Activated CD4-positive, alpha-beta memory T cell treated with anti-CD3 and anti-CD28 coated beads for 36 hours (primary cell): ENCODE data around the gene TMPRSS7. TPM values are rescaled to one million over a fixed set of nuclear protein-coding genes. Genes with fewer than 3 reads are reported as not detected.
"Not testable (repeated sequence)": the region's sequence is repeated elsewhere in the genome, so short reads cannot be mapped to it uniquely, and the experiment has no call there.

Source experiments
- CTCF ChIA-PET: fragments of 350-600 bp; sonication (Branson Sonifier 250); formaldehyde crosslinking; loops from one replicate; lab custom pipeline; 2021; ENCODE audit warnings: antibody characterized with exemption, inconsistent platforms; lab: Charles Lee
- POLR2A ChIA-PET: fragments of 350-600 bp; sonication (Branson Sonifier 250); formaldehyde crosslinking; loops from one replicate; lab custom pipeline; 2021; ENCODE audit warnings: antibody characterized with exemption; lab: Charles Lee
- DNase-seq: peaks from one replicate; pipeline ENCODE4 v3.0.0-alpha.2; 2020
- H3K27ac Mint-ChIP-seq: one replicate; pipeline ENCODE4 v1.8.0; 2021; ENCODE audit warnings: mixed read lengths
- H3K27me3 Mint-ChIP-seq: one replicate; pipeline ENCODE4 v1.8.0; 2021; ENCODE audit warnings: mixed read lengths
- H3K36me3 Mint-ChIP-seq: one replicate; pipeline ENCODE4 v1.8.0; 2021; ENCODE audit warnings: mixed read lengths
- H3K4me1 Mint-ChIP-seq: one replicate; pipeline ENCODE4 v1.8.0; 2021; ENCODE audit warnings: low read depth, mixed read lengths
- H3K4me3 Mint-ChIP-seq: one replicate; pipeline ENCODE4 v1.8.0; 2021; ENCODE audit warnings: mild to moderate bottlenecking, mixed read lengths
- H3K9me3 Mint-ChIP-seq: one replicate; pipeline ENCODE4 v1.8.0; 2021; ENCODE audit warnings: mixed read lengths
- intact Hi-C: fragments of 100-400 bp; cut with micrococcal nuclease; formaldehyde crosslinking; loops from one replicate; pipeline ENCODE4 v1.15.1; 2023
- total RNA-seq, 2 experiments: library from RNA; stranded (reverse); gene quantifications; one replicate each; pipeline ENCODE4 v1.2.3, GENCODE V29; 2021

The TMPRSS7 gene
- total RNA-seq, 2 experiments from 2014 or later: not detected

DNA sequence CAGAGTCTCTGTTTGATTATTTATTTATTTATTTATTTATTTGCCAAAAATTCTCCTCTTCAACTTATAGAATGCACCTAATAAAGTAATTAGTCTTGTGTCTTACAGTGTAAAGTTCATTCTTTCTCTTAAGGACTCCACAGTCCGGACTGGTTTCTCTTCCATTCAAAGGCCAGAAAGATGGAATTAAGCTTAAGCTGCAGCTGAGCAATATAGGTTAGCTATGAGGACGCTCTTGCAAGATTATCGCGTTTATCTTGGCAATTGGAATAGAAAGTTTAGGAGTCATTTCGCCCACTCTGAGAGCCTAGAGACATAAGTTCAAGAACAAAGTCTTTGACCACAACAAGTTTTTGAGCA, 20.8 kb upstream of the TMPRSS7 start:
- ChIA-PET CTCF (interaction anchor here (0.6 to 7.3 kb wide), 42 partner anchors 9 to 1218 kb away, joined by 3 to 395 read pairs (median 6); partner anchors contain the start of genes ABHD10, PHLDB2 and TAGLN3), POLR2A (interaction anchor here (0.9 to 1.7 kb wide), 3 partner anchors 11 to 35 kb away, joined by 3 to 11 read pairs (median 7); partner anchors contain the start of gene ABHD10)
- H3K27me3 Mint-ChIP-seq: no peaks in the 10 kb centered on the region
- H3K4me3 Mint-ChIP-seq: no peak overlapping the region
- DNase-seq: no peak
- H3K4me1 Mint-ChIP-seq: peaks cover 19% of the 10 kb centered on the region
- intact Hi-C loops: loop anchor here (1.0 kb wide), 5 partner anchors 11 to 296 kb away; partner anchors contain the start of gene ABHD10
- H3K9me3 Mint-ChIP-seq: no peaks in the 10 kb centered on the region
- H3K27ac Mint-ChIP-seq: no peak overlapping the region
- no peaks in the 10 kb centered on the region for H3K36me3 Mint-ChIP-seq

DNA sequence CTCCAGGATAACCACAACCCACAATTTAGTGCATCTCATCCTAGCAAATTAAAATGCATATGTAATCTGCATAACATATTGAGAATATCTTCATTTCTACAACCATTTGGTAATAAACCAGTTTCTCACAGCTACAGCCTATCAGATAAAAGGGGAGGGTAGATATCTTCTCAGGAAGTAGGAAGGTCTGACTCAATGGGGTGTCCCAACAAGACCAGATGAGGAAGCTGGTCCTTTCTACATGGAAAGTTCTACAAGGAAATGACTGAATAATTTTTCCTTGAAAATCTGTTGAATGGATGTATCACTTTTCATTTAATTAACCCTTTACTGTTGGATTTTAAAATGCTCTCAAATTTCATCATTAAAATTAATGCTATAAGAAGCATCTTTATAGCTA, 17.4 kb upstream of the TMPRSS7 start:
- no peaks in the 10 kb centered on the region for H3K27me3 Mint-ChIP-seq
- no peak overlapping the region for H3K4me3 Mint-ChIP-seq
- DNase-seq: no peak
- POLR2A ChIA-PET: no interaction called here
- H3K27ac Mint-ChIP-seq: no peak overlapping the region
- intact Hi-C loops: no loop called here
- CTCF ChIA-PET: interaction anchor here (1.0 to 7.3 kb wide), 4 partner anchors 10 to 300 kb away, joined by 3 to 395 read pairs (median 82); no protein-coding TSS in a partner anchor
- H3K36me3 Mint-ChIP-seq: no peaks in the 10 kb centered on the region
- H3K9me3 Mint-ChIP-seq: no peaks in the 10 kb centered on the region
- H3K4me1 Mint-ChIP-seq: peaks cover 19% of the 10 kb centered on the region

DNA sequence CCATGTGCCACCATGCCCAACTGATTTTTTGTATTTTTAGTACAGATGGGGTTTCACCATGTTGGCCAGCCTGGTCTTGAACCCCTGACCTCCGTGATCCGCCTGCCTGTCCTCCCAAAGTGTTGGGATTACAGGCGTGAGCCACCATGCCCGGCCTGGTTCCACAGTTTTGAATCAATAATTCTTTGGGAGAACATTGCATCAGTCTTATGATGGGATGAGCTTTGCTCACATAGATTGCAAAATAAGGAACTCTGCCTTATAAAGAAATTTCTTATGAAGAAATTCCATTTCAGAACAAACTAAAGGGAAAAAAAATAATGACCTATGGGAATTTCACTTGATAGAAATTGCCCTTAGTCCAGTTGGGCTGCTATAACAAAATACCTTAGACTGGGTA, 15.8 kb upstream of the TMPRSS7 start:
- peaks cover 7% of the 10 kb centered on the region for H3K4me1 Mint-ChIP-seq
- POLR2A ChIA-PET: no interaction called here
- CTCF ChIA-PET: interaction anchor here (0.8 to 1.3 kb wide), 3 partner anchors 25 to 40 kb away, joined by 3 to 6 read pairs (median 4); partner anchors contain the start of gene ABHD10
- no peaks in the 10 kb centered on the region for H3K36me3 Mint-ChIP-seq
- intact Hi-C loops: no loop called here
- H3K27ac Mint-ChIP-seq: no peak overlapping the region
- H3K9me3 Mint-ChIP-seq: no peaks in the 10 kb centered on the region
- H3K4me3 Mint-ChIP-seq: no peak overlapping the region
- no peaks in the 10 kb centered on the region for H3K27me3 Mint-ChIP-seq
- no peak for DNase-seq

DNA sequence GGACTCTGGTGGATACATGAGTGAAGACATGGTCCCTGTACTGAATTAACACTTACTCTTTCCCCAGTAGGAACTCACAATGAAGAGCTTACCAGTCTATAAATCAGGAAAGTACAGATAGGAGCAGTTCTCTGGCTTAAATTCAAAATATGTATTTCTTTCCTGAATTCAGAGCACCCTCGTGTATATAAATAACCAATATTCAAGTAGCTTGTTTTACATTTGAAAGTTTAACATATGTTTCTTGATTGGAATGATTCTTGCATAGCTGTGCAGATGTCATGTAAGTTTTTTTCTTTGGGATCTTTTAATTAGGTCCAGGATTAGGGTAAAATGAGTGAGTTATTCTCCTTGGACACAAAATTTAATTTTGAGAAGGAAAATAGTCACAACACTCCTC, 14.8 kb upstream of the TMPRSS7 start:
- no peak overlapping the region for H3K4me3 Mint-ChIP-seq
- intact Hi-C loops: loop anchor here (2.0 kb wide), 1 partner anchor 23 kb away; no protein-coding TSS in a partner anchor
- H3K4me1 Mint-ChIP-seq: peaks cover 4% of the 10 kb centered on the region
- no peaks in the 10 kb centered on the region for H3K9me3 Mint-ChIP-seq
- no peak overlapping the region for H3K27ac Mint-ChIP-seq
- H3K36me3 Mint-ChIP-seq: no peaks in the 10 kb centered on the region
- POLR2A ChIA-PET: no interaction called here
- CTCF ChIA-PET: no interaction called here
- DNase-seq: no peak
- H3K27me3 Mint-ChIP-seq: no peaks in the 10 kb centered on the region

DNA sequence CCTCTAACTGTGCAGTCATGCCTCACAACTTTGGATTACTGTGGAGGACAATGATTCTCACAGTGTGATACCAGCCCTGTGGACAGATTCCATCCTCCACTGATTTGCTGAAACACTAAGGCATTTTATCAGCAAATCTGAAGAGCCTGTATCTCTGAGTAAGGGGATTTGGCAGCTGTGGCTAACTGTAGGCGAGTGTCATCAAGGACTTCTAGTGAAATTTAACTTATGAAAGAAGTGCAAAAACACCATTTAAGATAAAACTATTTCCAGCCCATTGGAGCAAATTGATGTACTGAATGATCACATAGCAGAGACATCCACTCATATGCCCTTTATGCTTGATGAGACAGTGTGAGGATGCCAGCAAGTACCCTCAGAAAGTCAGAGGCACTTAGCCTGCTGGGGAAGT, 13.9 kb upstream of the TMPRSS7 start:
- CTCF ChIA-PET: no interaction called here
- POLR2A ChIA-PET: interaction anchor here (1.1 kb wide), 1 partner anchor 42 kb away, joined by 3 read pairs; the partner anchor contains the start of gene ABHD10
- Mint-ChIP-seq H3K4me3 (no peak overlapping the region), H3K27me3 (no peaks in the 10 kb centered on the region), H3K36me3 (no peaks in the 10 kb centered on the region), H3K27ac (no peak overlapping the region), H3K9me3 (no peaks in the 10 kb centered on the region), H3K4me1 (peaks cover 4% of the 10 kb centered on the region)
- no peak for DNase-seq
- intact Hi-C loops: loop anchor here (2.0 kb wide), 1 partner anchor 22 kb away; no protein-coding TSS in a partner anchor

DNA sequence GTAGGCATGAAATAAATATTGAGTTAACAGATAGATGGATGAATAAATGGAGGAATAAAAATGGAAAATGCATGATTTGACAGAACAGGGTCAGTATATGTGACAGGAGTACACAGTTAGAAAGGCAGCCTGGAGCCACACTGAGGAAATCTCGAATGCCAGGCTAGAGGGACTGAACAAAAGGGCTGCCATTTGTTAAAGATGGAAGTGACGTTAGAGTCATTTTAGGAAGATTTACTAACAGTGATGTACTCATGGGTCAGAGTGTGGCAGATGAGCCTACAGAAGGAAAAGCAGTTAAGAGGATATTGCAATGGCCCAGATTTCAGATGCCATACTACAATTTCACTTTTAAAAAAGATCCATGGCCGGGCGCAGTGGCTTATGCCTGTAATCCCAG, 7.4 kb upstream of the TMPRSS7 start:
- POLR2A ChIA-PET: no interaction called here
- Mint-ChIP-seq H3K4me1 (no peaks in the 10 kb centered on the region), H3K36me3 (no peaks in the 10 kb centered on the region), H3K4me3 (no peak overlapping the region), H3K27ac (no peak overlapping the region), H3K9me3 (no peaks in the 10 kb centered on the region), H3K27me3 (no peaks in the 10 kb centered on the region)
- DNase-seq: no peak
- intact Hi-C loops: no loop called here
- CTCF ChIA-PET: interaction anchor here (1.2 to 1.5 kb wide), 2 partner anchors 14 to 16 kb away, joined by 4 to 6 read pairs; no protein-coding TSS in a partner anchor

DNA sequence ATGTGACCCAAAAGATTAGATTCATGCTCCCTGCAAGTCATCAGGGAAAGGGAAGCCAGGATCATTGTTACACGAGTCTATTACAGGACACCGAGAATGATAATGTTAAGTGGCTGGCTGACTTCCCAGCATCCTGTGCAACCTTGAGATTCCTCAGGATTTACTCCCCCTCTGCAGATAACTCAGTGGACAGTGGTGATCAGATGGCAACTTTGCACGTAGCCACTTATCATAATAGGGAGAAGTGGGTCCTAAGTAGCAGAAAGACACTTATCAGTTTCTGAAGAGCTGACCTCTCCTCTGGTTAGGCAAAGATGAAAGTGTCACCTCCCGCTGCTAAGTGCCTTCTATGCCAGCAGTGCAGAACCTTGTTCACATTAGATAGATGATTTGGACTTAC, 6.7 kb upstream of the TMPRSS7 start:
- no peak overlapping the region for H3K27ac Mint-ChIP-seq

DNA sequence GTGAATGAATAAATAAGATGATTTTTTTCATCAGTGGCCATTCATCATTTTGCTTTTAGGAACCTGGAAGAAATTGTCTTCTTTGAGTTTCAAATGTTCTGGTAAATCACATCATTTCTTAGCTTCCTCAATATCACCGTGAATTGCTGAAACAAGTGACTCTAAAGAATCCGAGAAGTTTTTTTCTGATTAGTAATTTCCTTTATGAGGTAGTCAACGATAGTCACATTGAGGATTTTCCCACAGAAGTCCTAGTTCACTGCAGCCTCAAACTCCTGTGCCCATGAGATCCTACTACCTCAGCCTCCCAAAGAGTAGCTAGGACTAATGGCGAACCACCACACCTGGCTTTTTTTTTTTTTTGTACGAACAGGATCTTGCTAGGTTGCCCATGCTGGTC, 3.6 kb upstream of the TMPRSS7 start:
- Mint-ChIP-seq H3K27me3 (no peaks in the 10 kb centered on the region), H3K4me1 (no peaks in the 10 kb centered on the region), H3K36me3 (no peaks in the 10 kb centered on the region), H3K4me3 (no peak overlapping the region), H3K9me3 (no peaks in the 10 kb centered on the region), H3K27ac (no peak overlapping the region)
- ChIA-PET POLR2A (no interaction called here), CTCF (interaction anchor here (2.1 kb wide), 1 partner anchor 12 kb away, joined by 10 read pairs; no protein-coding TSS in a partner anchor)
- intact Hi-C loops: no loop called here
- DNase-seq: no peak

More for the DNA sequence above, 6.7 kb upstream of the TMPRSS7 start:
- no peak for DNase-seq
- H3K4me1 Mint-ChIP-seq: no peaks in the 10 kb centered on the region
- no peak overlapping the region for H3K4me3 Mint-ChIP-seq
- intact Hi-C loops: no loop called here
- no peaks in the 10 kb centered on the region for H3K36me3 Mint-ChIP-seq
- no peaks in the 10 kb centered on the region for H3K27me3 Mint-ChIP-seq
- ChIA-PET POLR2A (no interaction called here), CTCF (interaction anchor here (0.8 to 1.5 kb wide), 2 partner anchors 13 to 16 kb away, joined by 3 to 4 read pairs; no protein-coding TSS in a partner anchor)
- no peaks in the 10 kb centered on the region for H3K9me3 Mint-ChIP-seq

DNA sequence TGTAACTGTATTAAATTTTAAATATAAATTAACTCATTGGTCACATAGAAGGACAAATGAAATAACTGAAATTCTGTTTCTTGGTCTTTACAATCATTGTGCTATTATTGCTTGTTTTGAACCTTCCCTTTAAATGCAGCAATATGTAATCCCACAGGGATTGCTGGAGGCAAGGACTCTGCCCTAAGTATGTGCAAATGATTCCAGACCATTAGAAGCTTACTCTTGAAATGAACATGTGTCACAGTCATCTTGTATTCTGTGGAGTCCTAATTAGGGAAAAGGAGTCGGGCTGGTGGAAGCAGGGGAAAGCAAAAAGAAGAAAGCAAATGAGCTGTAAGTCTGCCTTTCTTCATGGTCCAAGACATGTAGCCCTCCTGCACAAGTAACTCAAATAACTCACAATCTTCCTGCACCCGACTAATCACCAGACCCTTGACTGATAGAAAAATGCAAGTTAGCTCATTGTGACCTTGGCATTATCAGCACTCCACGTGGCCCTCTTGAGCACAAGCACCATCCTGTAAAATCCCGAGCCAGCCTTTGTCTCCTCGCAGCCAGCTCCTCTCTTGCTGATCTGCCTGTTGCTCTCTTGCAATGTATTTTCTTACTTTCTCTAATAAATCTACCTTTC, 2.3 kb upstream of the TMPRSS7 start:
- Mint-ChIP-seq H3K4me3 (no peak overlapping the region), H3K36me3 (no peaks in the 10 kb centered on the region), H3K4me1 (no peaks in the 10 kb centered on the region), H3K27ac (no peak overlapping the region), H3K27me3 (no peaks in the 10 kb centered on the region), H3K9me3 (no peaks in the 10 kb centered on the region)
- intact Hi-C loops: no loop called here
- DNase-seq: no peak
- ChIA-PET CTCF (interaction anchor here (2.1 kb wide), 1 partner anchor 11 kb away, joined by 10 read pairs; no protein-coding TSS in a partner anchor), POLR2A (no interaction called here)

DNA sequence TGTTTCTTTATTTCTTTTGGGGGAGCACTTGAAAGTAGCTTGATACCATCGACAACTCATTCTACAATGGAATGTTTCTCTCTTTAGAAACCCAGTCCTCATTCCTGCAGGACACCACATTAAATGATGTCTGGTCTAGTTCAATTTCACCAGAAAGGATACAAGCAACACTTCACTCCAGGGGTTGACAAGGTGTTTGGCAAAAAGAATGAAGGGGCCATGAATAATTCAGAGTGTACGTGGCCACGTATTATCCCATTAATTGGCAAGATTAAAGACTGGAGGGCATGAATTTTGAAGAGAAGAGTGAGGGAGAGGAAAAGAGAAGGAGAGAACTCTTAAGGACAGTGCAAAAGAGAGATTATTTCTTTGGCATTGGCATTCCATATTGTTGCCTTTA, 705 bp downstream of the TMPRSS7 start:
- no peak overlapping the region for H3K27ac Mint-ChIP-seq
- ChIA-PET CTCF (interaction anchor here (1.0 to 2.0 kb wide), 3 partner anchors 8 to 46 kb away, joined by 4 to 6 read pairs (median 6); no protein-coding TSS in a partner anchor), POLR2A (no interaction called here)
- no peaks in the 10 kb centered on the region for H3K4me1 Mint-ChIP-seq
- intact Hi-C loops: no loop called here
- H3K27me3 Mint-ChIP-seq: no peaks in the 10 kb centered on the region
- DNase-seq: no peak
- H3K36me3 Mint-ChIP-seq: no peaks in the 10 kb centered on the region
- H3K9me3 Mint-ChIP-seq: peaks cover 2% of the 10 kb centered on the region
- H3K4me3 Mint-ChIP-seq: no peak overlapping the region

DNA sequence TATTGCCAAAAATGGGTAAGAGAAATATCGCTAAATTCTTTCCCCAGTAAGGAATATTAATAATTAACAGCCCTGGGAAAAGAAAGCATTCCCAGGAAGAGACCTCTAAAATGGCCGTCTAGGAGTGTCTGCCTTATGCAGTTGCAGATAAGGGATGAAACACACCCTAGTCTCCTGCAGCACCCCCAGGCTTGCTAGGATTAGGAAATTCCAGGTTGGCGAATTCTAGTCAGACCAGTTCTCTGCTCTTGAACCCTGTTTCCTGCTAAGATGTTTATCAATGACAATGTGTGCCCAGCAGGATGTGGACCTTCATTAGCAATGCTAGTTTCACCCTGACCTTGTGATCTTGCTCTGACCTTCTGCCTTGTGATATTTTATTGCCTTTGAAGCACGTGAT, 2.7 kb downstream of the TMPRSS7 start:
- POLR2A ChIA-PET, H3K9me3 Mint-ChIP-seq, H3K36me3 Mint-ChIP-seq, H3K27me3 Mint-ChIP-seq, H3K27ac Mint-ChIP-seq, CTCF ChIA-PET, DNase-seq, H3K4me1 Mint-ChIP-seq, H3K4me3 Mint-ChIP-seq, intact Hi-C loops: not testable (repeated sequence)

DNA sequence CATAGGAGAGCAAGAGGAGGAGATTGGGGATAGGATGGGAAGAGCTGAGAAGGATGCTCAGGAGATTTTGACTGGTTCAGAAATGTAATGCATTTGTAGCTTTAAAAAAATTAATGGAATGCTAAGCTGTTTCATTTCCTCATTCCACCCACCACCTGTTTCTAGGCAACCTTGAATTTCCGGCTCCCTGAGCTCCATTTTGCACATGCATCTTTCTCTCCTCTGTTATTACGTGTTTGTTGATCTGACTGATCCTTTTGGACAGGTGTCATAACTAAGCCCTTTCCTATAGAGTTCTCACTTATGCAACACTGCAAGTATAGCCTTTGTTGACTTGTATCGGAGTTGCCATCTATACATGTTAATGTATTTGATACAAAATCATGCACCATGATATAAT, 4.3 kb downstream of the TMPRSS7 start:
- peaks cover 2% of the 10 kb centered on the region for H3K9me3 Mint-ChIP-seq
- no peak overlapping the region for H3K4me3 Mint-ChIP-seq
- H3K4me1 Mint-ChIP-seq: no peaks in the 10 kb centered on the region
- CTCF ChIA-PET: interaction anchor here (0.9 to 3.0 kb wide), 4 partner anchors 25 to 72 kb away, joined by 3 to 11 read pairs (median 4); no protein-coding TSS in a partner anchor
- no peak for DNase-seq
- no peak overlapping the region for H3K27ac Mint-ChIP-seq
- no peaks in the 10 kb centered on the region for H3K36me3 Mint-ChIP-seq
- H3K27me3 Mint-ChIP-seq: no peaks in the 10 kb centered on the region
- POLR2A ChIA-PET: interaction anchor here (0.5 to 0.9 kb wide), 2 partner anchors 36 to 146 kb away, joined by 3 read pairs; no protein-coding TSS in a partner anchor
- intact Hi-C loops: no loop called here
